AG10803 (cell line): ENCODE results near the gene ARGFX.

Experiments
- DNase-seq: peaks from one replicate; pipeline ENCODE4 v3.0.0; 2010; ENCODE audit warnings: low read depth
- H3K4me3 ChIP-seq: 2 replicates; pipeline ENCODE4 v1.5.1; 2011; ENCODE audit warnings: mild to moderate bottlenecking, low read length, control low read depth
- TF ChIP-seq, protein P1 (sequence below): conservative IDR thresholded peaks from 2 replicates; pipeline ENCODE4 v1.5.1; 2011; ENCODE audit warnings: mild to moderate bottlenecking, low read length, control low read depth, inconsistent platforms

ARGFX gene

DNA sequence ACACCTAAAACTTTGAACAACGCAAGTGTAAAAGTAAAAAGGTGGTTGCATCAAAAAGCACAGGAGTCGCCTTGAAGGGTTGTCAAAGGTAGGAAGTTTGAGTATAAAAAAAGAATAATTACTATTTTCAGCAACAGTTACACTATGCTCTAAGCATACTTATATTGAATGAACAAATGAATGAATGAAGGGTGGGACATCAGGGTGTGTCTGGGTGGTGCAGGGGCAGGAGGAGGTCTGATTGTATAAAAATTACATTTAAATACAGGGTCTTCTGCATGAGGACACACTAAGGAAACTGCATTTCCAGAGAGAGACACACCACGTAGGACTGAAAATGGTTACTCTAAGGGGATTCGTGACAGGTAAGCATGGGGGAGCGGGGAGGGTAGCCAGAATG is at the start of gene ARGFX:
TSS of gene ARGFX (plus strand) at position 301 of the 400 bp plus-strand sequence. CDS start 2,765 bp downstream, outside the sequence.
- TF ChIP-seq, protein P1, sequence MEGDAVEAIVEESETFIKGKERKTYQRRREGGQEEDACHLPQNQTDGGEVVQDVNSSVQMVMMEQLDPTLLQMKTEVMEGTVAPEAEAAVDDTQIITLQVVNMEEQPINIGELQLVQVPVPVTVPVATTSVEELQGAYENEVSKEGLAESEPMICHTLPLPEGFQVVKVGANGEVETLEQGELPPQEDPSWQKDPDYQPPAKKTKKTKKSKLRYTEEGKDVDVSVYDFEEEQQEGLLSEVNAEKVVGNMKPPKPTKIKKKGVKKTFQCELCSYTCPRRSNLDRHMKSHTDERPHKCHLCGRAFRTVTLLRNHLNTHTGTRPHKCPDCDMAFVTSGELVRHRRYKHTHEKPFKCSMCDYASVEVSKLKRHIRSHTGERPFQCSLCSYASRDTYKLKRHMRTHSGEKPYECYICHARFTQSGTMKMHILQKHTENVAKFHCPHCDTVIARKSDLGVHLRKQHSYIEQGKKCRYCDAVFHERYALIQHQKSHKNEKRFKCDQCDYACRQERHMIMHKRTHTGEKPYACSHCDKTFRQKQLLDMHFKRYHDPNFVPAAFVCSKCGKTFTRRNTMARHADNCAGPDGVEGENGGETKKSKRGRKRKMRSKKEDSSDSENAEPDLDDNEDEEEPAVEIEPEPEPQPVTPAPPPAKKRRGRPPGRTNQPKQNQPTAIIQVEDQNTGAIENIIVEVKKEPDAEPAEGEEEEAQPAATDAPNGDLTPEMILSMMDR: no peak
- no peak within 1 kb of the TSS for H3K4me3 ChIP-seq
- DNase-seq: no peak

DNA sequence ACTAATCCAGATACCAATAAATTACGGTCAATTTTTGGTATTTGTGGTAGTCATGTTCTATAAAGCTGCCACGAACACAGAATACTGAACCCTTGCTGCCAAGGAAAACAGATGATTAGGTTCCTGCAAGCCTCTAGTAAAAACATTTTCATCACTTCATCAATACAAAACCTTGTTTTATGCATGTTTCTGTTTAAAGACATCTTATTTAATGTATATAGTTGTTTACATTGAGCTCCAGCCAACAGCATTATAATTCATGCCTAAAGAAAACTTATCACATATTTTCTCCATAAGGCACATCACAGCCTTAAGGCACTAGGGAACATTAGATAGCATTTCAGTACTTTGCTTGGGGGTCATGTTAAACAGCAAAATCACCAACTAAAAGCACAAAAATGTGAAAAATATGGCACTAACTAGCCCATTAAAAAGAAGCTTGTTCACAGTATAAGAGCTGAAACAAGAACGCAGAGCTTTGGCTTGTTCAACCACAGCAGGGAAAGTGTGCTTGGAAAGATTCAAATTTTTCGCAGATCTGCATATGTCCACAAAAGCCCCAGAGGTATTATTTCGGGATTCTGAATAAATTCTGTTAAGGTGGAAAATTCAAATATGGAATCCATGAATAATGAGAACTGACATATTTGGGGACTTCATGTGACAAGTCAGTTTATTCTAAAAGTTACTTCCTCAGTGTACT is 49.6 kb upstream of the ARGFX start:
- TF ChIP-seq, protein P1: no peak
- H3K4me3 ChIP-seq: no peak overlapping the region
- DNase-seq: no peak

DNA sequence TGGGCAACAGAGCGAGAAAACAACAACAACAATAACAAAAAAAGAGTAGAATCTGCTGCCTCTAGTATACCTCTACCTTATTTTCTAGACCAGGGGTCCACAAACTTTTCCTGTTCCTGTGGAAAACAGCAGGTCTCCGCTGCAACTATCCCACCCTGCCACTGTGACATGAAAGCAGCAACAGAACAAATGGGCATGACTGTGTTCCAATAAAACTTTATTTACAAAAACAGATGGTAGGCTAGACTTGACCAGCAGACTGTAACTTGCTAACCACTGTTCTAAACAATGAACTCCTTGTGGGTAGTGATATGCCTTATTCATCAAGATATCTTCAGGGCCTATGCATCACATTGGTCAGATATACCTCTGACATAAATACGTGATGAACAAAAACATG is 47.2 kb upstream of the ARGFX start:
- TF ChIP-seq, protein P1: no peak

GRCh38 chr3:121529308-121529707 is 38.4 kb upstream of the ARGFX start:
- peak; percentile 22 for DNase-seq

More for the DNA sequence above, 47.2 kb upstream of the ARGFX start:
- no peak overlapping the region for H3K4me3 ChIP-seq
- no peak for DNase-seq

DNA sequence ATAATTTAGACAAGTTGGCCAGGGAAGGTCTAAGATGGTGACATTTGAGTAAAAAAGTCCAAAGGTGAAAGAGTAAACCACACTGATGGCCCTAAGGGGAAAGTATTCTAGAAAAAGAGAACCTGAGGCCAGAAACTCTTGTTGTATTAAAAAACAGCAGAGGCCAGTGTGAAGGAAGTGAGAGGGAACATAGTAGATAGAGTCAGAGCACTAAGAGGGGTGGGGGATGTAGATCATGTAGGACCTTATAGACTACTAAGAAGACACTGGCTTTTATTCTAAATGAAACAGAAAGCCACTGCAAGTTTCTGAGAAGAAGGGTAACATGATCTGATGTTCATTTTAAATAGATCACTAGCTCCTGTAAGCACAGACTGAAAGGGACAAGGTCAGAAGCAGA is 36.5 kb upstream of the ARGFX start:
- TF ChIP-seq, protein P1: no peak
- no peak overlapping the region for H3K4me3 ChIP-seq
- no peak for DNase-seq

More at GRCh38 chr3:121529308-121529707, 38.4 kb upstream of the ARGFX start:
- H3K4me3 ChIP-seq: no peak overlapping the region
- TF ChIP-seq, protein P1: peak; percentile 67

- TF ChIP-seq, protein P1: no peak
- no peak overlapping the region for H3K4me3 ChIP-seq
- DNase-seq: no peak
Measured at GRCh38 chr3:121542924-121543323, 24.8 kb upstream of the ARGFX start.

DNA sequence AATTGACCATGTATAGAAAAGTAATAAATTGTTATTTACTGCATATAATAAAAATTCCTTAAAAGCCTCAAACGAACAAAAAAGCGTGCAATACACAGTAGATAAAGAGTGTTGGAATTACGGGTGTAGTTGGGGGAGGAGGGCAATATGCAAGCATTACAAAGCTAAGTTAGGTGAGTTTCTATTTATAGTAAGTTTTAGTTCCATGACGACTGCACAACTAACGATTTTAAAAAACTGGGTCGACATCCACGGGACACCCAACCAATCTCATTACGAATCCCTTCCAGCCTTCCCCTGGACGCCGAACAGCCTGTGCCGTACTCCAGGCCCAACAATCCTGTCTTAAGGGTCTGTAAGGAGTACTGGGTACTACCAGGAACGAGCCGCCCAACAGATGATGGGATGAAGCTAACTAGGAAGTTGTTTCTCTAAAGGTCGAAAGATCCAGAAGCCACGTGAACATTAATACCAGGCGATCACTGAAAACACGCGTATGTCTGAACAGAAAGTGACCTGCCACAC is 22.6 kb upstream of the ARGFX start:
- H3K4me3 ChIP-seq: peak overlapping the region; percentile 89
- no peak for DNase-seq
- TF ChIP-seq, protein P1: no peak
